GM19035 (cell line): Measurements from ENCODE around the gene ATM.

ENCODE experiments used
- ATAC-seq: cut with Tn5 transposase; IDR thresholded peaks from one replicate; pipeline ENCODE4 v1.9.1; 2021; ENCODE audit not compliant: unreplicated experiment

ATM gene

GRCh38 chr11:108218912-108219783 lies 3.7 kb upstream of the ATM start:
- ATAC-seq = no peak

GRCh38 chr11:108220721-108221336 lies 2.0 kb upstream of the ATM start:
- ATAC-seq = no peak

DNA sequence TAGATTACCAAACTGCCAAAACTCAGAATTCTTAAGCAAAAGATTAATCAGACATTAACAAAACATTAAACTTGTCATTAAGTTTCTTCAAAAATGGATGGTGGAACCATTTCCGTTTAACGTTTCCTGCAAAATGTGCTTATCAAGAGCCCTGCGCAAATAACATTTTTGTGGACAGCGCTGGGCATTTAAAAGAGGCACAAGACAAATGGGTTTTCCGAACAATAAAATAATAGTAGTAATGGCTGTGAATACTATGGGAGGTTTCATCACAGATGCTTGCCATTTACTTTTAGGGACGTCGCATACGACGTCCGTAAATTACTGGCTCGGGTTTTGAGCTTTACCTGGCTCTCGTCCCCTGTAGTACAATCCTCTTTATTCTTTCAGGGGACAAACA lies 1.5 kb upstream of the ATM start:
- ATAC-seq = no peak

DNA sequence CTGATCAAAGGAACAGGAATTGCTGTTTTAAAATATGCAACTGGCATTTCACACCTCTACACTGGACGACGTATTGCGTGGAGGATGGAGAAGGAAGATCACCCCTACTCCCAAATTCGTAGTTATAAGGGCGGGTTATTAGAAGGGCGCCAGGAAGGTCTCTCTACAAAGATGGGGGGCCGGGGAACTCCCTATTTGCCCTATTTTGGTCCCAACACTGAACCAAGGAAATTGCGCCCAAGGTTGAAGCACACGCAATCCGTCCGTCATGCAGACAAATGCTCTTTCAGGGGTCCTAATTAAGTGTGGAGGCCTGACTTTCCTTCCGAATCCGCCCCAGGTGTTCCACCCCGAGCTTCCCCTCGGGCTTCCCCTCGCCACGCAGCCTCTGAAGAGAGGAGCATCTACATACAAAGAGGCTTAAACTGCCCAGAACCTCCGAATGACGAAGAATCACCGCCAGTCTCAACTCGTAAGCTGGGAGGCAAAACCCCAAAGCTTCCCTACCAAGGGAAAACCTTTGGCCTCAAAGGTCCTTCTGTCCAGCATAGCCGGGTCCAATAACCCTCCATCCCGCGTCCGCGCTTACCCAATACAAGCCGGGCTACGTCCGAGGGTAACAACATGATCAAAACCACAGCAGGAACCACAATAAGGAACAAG lies 825 bp upstream of the ATM start:
- peak; percentile 1 for ATAC-seq

GRCh38 chr11:108223348-108224149 lies 682 bp downstream of the ATM start:
- peak; percentile 26 for ATAC-seq

- ATAC-seq = no peak
Observed at GRCh38 chr11:108224366-108224765, 1.5 kb downstream of the ATM start.

GRCh38 chr11:108224911-108225786 lies 2.3 kb downstream of the ATM start:
- ATAC-seq = no peak

DNA sequence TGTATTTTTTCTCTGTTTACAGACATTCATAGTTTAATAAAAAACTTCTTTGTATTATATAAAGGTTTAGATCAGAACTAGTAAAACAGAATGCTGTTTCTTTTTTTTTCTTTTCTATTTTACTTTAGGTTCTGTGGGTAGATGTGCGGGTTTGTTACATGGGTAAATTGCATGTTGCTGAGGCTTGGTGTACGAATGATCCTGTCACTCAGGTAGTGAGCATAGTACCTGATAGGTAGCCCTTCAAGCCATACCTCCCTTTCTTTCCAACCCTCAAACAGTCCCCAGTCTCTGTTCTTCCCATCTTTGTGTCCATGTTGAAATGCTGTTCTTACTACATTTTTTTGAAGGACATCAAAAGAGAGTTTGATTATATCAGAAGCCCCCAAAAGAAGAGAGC lies 3.2 kb downstream of the ATM start:
- no peak for ATAC-seq

GRCh38 chr11:108228251-108228650 lies 5.4 kb downstream of the ATM start:
- no peak for ATAC-seq

DNA sequence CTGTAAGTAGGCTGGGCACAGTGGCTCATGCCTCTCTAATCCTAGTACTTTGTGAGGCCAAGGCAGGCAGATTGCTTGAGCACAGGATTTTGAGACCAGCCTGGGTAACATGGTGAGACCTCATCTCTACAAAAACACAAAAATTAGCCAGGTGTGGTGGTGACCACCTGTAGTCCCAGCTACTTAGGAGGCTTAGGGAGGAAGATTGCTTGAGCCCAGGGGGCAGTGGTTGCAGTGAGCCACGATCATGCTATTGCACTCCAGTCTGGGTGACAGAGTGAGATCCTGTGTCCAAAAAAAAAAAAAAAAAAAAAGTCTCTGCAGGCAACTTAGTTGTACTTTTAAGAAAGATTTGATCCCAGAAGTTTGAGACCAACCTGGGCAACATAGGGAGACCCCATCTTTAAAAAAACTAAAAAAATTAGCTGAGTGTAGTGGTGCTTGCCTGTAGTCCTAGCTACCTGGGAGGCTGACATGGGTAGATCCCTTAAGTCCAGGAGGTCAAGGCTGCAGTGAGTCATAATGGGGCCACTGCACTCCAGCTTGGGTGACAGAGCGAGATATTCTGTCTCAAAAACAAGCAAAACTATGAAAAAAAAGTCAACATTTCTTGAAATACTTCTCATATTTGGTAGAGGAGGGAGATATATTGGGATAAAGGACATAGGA lies 10.5 kb downstream of the ATM start:
- no peak for ATAC-seq

DNA sequence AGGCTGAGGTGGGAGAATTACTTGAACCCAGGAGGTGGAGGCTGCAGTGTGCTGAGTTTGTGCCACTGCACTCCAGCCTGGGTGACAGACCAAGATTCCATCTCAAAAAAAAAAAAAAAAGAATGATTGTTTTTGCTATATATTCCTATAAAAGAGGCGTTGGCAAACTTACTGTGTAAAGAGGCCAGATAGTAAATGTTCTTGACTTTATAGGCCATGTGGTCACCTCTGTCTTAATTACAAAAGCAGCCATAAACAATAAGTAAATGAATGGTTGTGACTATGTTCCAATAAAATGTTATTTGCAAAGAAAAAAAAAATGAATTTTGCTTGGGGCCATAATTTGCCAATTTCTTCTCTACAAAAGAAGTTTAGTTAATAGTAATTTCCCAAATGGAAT lies 12.3 kb downstream of the ATM start:
- no peak for ATAC-seq

- ATAC-seq = no peak
Observed at GRCh38 chr11:108235633-108236032, 12.8 kb downstream of the ATM start.

- ATAC-seq = peak; percentile 32
Observed at GRCh38 chr11:108237058-108237481, 14.2 kb downstream of the ATM start.

DNA sequence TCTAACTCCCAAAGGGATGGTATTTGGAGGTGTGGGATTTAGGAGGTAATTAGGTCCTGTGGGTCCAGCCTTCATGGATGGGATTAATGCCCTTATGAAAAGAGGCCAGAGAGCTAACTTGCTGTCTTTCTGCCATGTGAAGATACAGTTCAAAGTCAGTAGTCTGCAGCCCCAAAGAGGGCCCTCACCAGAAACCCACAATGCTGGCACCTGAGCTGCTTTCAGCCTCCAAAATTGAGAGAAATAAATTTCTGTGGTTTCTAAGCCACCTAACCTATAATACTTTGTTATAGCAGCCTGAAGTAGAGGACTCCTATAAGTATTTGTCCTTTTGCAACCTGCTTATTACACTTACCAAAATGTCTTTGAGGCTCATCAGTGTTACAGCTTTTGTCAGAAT lies 16.2 kb downstream of the ATM start:
- no peak for ATAC-seq

- ATAC-seq = no peak
Observed at GRCh38 chr11:108241330-108242037, 18.6 kb downstream of the ATM start.

- no peak for ATAC-seq
Observed at GRCh38 chr11:108242422-108242821, 19.6 kb downstream of the ATM start.

DNA sequence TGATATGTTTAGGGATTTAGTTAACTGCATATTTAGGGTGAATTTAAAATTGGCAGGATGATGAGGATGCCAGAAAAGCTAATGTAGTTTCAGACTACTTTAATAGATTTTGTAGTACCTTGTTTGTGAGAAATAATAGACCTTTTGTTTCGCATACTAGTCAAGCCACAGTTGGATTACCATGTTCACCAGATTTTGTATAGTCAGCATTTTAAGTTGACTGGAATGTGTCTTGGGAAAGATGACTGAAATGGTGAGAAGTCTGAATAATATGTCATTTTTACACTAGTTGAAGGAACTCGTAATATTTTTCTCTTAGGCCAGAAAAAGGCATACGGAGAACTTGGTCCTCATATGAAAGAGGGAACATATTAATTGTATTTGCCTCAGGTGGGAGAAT lies 23.4 kb downstream of the ATM start:
- ATAC-seq = no peak

- ATAC-seq = no peak
Observed at GRCh38 chr11:108246885-108247284, 24.0 kb downstream of the ATM start.

DNA sequence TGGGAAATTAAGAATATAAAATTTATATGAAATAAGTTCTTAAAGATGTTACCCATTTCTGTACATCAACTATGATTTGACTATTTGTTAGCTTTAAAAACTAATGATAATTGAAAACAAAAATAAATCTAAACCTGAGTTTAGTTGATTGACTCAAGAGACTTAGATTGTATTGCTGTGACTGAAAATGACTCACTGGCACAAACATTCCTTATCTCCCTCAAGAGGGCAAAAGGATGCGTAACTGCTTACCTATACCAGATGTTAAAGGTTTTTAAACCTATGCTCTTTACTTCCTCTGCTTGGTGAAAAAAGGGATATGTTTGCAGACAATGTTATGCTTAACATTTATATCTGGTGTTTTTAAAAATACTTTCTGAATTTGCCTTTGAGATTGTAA lies 30.3 kb downstream of the ATM start:
- ATAC-seq = no peak
